ELR (cell line): ENCODE data around the gene CNMD.
"Not testable (repeated sequence)": the region's sequence is repeated elsewhere in the genome, so short reads cannot be mapped to it uniquely, and the experiment has no call there.

Source experiments
- DNase-seq: peaks from one replicate; pipeline ENCODE4 v3.0.0-alpha.2; 2015; ENCODE audit warnings: low read depth

CNMD gene

DNA sequence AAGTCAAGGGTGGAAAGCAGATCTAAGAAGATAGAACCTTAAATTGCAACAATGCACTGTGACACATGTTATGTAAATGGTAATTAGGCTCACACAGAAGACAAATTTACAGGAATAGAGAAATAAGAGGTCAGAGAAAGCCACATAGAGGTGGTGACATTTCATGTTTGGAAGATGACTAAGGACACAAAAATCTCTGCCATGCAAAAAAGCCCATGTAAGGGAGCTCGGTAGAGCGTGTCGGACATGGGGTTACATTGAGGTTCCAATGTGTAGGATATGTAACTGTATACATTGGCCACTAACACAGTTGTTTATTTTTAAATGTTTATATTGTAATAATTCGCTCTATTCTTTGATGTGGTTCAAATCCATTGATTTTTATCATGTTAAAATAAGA is 53.2 kb downstream of the CNMD start:
- no peak for DNase-seq

DNA sequence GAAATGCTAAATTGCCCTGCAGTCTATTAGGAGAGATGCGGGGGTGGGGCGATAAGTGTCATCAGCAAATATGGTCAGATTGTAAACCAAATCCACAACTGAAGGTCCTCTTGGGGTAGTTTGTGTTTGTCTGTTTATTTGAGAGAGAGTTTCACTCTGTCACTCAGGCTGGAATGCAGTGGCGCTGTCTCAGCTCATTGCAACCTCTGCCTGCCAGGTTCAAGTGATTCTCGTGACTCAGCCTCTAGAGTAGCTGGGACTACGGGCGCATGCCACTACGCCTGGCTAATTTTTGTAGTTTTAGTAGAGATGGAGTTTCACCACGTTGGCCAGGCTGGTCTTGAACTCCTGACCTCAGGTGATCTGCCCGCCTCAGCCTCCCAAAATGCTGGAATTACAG is 53.8 kb downstream of the CNMD start:
- DNase-seq, result not testable (repeated sequence)

DNA sequence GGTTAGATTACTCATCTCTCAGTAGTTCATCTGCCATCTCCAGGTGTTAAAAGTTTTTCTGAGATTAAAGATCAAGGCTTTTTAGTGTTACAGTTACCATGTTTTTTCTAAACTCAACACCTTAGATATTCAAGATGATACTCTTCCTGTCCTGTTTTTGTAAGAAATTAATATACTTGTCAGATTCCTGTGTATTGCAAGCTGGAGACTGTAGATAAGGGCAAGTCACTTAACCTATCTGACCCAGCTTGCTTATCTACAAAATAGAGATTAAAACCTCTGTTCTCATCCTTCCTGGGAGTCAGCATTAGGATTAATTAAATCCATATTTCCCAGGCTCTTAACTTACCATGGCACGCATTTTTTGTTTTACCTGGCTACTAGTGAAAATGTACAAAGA is 61.8 kb downstream of the CNMD start:
- DNase-seq, result no peak

DNA sequence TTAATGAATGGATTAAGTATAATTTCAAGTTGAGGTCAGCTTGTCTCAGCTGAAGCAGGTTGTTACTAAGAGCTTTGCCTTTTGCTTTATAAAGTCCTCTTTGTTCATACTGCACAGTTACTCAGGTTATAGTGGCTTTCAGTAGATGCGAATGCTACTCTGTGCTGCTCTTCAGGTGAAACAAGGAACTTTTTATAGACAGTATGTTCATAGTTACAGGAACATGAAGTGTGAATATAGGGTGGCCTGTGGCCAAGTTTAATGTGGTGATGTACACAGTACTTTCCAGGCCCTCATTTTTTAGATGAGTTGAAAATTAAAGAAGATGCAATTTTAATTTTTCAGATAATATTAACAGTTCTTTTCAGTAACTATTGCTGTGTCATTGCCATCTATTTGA is 66.2 kb downstream of the CNMD start:
- no peak for DNase-seq

DNA sequence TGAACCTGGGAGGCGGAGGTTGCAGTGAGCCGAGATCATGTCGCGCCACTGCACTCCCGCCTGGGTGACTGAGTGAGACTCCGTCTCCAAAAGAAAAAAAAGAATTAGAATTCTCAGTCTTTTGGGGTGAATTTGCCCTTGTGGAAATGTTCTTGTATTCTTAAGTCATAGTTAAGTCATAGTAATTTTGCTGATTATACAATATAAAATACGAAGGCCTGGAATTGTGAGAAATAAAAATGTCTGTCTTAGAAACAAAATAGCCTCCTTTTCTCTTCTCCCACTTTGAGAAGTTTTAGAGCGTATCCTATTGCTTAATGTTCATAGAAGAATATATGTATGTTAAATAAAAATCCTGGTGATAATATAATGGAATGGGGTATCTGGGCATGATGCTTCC is 68.9 kb downstream of the CNMD start:
- DNase-seq, result no peak

DNA sequence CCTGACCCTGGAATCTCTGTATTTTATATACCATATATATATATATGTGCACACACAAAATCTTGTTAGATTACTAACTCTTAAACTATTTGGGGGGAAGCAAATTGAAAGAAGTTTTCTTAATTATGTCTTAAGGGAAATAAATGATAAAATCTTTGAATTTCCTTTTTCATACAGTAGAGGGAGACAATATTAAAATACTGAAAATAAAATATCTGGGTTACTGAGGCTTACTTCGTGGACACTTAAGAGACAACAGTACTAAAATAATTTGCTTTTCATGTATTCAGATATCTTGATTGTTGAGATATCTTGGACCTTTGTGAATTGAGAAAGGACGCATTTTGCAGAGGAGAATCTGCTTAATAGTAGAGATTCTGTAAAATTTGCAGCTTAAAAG is 69.9 kb downstream of the CNMD start:
- no peak for DNase-seq

DNA sequence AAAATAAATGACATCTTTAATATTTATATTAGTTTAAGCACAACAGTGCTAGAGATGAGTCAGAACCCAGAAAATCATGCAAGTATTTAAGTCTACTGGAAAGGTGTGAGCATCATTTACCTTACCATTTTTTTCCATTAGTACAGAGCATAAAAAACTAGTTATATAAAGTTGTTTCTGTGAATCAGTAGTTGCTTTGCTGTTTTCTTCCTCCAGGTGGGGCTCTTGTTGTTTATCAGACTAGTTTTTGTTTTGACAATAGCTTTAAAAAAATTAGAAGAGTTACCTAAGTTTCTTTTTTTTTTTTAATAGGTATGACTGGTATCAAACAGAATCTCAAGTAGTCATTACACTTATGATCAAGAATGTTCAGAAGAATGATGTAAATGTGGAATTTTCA is 74.3 kb downstream of the CNMD start:
- peak; percentile 66 for DNase-seq

DNA sequence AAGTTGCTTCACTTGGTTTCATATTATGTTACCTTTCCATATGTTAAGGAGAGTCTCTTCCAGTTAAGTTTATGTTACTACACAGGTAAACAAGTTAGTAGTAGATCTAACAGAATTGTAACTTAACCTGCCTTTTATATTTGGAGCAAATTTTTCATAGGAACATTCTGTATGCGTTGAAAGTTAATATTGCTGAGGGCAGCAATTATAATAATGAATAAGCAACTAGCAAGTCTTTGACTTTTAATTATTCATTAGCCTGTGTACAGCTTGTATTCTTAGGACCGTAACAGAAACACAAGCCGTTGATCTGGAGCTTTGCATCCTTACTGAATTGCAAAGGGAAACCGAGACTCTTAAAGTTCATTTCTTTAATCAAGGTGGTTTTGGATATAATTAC is 75.3 kb downstream of the CNMD start:
- DNase-seq, result no peak

DNA sequence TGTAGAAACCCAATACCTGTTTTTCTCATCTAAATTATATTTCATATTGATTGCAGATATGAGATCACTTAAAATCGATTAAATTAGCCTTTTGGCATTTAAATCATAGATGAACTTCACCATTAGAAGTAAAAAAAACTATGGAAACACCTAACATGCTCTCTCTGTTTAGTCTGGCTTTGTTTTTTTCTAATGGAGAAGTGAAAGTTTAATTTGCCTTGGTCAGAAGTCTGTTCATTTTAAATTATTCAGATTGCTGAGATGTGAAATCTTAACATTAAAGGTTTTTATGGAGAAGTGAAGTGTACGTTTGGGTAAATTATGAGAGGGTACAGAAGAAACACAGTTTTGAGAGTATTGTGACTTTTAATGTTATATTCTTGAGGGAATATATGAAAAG is 80.3 kb downstream of the CNMD start:
- no peak for DNase-seq
